Inflammatory macrophage treated with lipopolysaccharide for 1 hour (primary cell): ENCODE results near the gene JCAD.
"Not testable (repeated sequence)": the region's sequence is repeated elsewhere in the genome, so short reads cannot be mapped to it uniquely, and the experiment has no call there.

Experiments
- DNase-seq, 2 donors: peaks; one replicate each; pipeline ENCODE4 v3.0.0-alpha.2; 2020 to 2022

The JCAD gene

DNA sequence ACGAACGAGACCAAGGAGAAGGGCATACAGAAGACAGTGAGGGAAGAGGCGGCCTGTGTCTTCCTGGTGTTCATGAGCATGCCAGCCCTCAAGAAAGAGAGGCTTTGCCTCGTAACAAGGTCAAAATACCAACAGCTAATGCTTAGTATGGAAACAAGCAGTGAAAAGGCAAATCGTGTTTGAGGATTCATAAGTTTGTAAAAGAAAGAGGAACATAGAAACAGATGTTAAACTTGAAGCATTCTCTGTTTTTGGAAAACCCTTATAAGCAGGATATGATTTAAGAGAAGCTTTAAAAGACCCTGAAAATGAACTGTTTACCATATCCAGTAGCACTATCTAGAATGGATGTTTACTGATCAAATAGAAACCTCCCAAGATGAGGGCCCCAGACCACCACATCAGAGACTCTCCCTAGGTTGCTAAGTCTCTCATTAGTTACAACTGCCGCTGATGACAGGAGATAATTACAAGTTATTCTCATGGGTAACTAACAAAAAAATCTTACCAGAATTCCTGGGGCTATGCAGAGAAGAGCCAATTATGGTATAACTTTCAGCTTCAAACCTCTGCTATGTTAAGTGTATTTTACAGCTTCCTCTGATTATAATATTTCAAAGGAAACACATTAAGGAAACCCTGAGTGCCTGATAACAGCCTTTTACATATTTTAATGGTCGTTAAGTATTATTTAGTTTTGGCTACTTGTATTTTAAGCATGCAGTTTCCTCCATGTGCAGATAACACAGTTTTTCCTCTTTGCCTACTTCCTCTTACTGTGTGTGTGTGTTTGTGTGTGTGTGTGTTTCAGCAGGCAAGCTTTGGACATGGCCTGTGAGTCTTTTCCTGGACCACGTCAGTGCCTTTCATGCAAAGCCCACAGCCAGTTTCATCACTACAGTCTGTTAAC is 17.9 kb downstream of the JCAD start:
- DNase-seq, result no peak

DNA sequence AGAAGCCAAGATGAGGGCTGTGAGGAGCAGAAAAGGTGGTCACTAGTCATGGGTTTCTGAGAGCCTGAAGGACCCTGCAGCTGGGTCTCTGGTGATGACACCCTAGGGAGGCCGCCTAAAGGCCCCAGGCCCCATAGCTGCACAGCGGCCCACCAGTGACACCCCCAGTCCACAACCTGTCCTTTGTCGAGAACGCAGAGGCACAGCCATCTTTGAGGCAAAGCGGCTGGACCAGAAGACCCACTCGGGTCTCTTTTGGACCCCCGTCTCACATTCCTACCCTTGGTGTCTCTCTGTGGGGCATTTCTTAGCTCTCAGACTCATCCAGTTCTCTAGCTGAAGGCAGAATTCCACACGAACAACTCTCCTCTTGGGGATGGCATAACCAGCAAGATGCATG is 18.8 kb downstream of the JCAD start:
- no peak for DNase-seq

DNA sequence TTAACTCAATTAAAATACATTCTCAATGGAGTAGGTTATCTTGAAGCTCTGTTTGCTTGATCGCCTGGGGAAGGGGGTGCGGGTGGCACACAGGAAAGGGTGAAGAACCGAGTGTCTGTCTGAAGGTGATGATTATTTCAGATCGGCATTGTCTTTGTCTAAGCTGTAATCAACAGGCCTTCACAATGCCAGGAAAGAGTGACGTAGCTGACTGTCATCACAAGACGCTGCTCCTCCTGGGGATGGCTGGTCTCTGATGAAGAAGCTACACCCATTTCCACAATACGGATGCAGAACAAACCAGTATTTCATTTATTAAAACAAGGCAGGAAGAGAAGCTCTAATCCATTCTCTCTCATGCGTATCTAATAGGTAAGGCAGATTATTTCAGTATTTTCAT is 19.4 kb downstream of the JCAD start:
- DNase-seq, result no peak

DNA sequence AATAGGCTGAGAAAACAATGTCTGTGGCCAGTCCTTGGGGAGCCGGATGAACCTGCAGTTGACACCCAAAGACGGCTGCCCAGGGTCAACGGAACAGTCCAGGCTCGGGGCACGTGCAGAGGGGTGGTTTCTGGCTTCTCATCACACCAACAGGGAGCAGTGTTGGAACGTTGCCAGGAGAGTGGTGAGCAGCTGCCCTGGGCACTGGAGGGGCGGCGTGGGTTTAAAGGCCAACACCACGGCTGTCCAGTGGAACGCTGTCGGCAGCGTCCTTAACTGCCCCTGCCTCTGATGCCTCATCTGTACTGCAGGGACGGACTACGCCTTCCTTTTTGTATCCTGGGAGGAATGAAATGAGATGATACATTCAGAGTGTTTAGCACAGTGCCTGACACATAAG is 19.8 kb downstream of the JCAD start:
- DNase-seq, result no peak

DNA sequence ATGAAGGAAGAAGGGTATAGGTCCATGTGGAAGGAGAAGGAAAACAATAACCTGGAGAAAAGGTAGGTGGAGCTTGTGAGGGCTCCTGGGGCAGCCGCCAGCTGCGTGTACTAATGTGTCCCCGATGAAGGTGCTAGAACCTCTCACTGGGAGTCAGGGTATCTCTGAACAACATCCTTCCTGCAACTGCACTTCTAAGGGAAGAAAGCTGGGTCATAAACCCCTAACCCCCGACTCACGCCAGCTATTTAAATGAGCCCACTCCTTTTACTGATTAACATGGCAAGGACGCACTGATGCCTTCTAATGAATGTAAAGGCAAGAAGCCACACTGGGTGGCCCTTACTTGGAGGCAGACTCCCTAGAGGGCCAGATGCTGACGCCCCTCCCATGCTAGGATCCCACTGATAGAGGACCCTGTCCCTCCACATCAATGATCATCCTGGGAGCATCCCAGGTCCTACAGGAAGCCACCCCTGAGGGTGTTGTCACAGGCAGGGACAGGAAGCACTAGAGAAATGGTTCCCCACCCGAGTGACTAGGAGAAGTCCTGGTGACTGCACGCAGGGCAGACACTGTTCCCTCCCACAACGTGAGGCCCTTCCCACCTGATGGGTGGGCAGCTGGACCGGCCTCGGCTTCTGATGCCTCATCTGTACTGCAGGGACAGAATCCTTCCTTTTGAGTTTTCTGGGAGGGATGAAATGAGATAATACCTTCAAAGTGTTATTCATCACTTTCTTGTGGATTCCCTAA is 20.4 kb downstream of the JCAD start:
- no peak for DNase-seq

DNA sequence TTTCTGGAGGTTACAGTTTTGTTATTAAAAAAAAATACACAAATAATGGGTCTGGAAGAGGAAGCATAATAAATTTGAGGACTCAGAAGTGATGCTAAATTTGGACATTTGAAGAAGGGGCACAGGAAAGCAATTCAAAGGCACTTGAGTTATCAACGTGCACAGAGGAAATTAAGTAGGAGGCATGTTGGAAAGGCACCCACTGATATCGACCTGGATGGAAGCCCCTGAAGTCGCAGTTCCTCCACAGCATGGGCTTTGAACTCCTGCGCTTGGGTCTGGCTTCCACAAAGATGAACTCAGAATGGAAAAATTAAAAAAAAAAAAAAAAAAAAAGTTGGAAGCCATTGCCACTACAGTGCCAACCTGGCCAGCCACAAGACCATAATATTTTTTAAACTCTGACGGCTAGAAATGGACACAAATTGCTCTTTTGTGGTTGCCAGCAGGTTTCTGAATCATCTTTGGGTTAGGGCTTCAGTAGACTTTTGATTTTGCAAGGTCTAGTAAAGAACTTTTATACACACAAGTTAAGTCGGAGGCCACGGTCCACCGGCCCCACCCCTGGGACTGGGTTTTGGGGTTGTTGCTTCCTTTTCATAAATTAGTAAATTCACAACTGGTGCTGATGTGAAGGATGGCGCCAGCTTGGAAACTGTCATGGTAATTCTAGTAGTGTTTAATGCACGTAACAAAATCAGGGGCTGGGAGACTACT is 21.6 kb downstream of the JCAD start:
- no peak for DNase-seq

DNA sequence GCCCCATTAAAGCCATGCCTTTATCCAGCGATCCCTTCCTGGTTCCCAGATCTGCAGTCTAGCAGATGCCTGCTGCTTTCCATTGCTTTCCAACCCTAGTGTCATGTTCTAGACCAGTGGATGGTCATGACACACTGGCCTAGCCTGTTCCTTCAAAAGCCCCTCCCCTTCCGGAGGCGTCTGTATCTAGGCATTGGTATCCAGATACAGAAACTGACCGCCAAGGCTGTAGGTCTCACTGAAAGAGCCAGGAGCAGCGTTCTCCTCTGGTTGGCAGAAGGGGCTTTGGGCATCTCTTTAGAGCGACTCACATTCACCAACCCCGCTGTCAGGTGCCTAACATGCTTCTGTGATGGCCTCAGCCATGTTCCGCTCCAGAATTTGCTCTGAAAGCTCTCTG is 22.6 kb downstream of the JCAD start:
- no peak for DNase-seq

DNA sequence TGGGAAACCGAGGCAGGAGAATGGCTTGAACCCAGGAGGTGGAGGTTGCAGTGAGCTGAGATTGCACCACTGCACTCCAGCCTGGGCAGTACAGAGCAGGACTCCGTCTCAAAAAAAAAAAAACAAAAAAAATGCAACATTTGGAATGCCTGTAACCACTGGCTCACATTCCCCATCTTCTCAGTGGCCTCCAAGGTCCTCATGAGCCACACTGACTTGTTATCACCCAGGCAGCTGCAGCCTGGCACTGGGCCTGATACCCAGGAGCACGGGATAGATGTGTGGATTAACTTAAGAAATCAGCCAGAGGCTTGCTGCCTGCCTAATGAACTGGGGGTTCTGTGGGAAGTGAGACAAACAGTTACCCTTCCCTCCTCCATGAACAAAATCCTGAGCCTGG is 23.0 kb downstream of the JCAD start:
- DNase-seq, result no peak

DNA sequence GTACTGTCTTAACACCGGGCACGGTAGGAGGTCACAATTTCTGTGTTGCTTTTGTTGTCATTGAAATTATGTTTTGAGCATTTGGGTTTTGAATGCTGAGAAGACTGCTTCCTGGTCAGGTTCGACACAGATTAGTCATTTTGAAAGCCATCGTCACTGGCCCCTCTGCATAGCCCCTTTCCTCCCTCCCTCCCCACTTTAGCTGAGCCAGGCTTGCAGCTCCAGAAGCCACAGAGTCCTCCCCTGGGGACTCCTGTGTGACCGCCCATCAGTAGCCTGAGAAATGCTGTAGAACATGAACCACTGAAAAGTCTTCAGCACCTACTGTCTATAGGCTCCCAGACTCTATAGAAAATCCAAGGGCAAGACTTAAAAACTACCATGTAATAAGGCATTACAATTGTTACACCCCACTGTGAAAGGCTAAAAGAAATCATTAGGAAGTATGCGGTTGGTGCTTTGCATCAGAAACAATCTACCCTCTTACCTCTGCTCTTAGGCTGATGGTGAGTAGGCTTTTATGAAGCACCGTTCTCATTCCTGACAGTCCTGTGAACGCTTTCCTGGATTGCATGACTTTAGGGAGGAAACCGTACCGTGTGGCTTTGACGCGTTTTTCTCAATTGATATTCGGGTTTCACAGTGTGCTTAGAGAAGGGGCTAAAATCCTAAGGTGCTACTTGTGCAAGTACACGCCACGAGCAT is 24.8 kb downstream of the JCAD start:
- no peak for DNase-seq

DNA sequence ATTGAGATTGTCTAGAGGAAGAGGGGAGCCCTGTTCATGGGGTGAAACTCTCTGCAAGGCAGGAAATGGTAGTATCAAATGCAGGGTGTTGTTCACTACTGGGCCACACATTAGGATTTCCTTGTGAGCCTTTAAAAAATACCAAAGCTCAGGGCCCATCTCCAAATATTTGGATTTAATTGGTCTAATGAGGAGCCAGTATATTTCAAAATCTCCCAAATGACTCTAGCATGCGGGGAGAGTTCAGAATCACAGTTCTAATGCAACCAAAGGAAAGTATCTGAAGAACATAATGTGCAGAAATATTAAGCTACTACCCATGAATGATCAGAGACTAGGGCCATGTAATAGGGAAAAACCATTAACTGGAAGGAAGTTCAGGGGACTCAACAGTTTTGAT is 27.3 kb downstream of the JCAD start:
- no peak for DNase-seq

DNA sequence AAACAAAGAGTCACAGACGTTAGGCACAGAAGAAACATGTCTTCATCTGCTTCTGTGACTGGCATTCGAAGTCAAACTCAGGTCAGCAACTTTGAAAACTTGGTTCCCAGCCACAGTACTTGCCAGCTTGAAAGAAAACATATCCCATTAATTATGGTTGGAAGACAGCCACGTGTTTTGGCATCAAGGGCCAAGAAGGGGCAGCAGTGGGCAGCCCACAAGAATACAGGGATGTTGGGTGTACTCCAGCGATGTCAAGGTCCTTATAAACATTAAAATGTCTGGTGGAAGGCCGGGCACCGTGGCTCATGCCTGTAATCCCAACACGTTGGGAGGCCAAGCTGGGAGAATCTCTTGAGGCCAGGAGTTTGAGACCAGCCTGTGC is 29.5 kb downstream of the JCAD start:
- no peak for DNase-seq

DNA sequence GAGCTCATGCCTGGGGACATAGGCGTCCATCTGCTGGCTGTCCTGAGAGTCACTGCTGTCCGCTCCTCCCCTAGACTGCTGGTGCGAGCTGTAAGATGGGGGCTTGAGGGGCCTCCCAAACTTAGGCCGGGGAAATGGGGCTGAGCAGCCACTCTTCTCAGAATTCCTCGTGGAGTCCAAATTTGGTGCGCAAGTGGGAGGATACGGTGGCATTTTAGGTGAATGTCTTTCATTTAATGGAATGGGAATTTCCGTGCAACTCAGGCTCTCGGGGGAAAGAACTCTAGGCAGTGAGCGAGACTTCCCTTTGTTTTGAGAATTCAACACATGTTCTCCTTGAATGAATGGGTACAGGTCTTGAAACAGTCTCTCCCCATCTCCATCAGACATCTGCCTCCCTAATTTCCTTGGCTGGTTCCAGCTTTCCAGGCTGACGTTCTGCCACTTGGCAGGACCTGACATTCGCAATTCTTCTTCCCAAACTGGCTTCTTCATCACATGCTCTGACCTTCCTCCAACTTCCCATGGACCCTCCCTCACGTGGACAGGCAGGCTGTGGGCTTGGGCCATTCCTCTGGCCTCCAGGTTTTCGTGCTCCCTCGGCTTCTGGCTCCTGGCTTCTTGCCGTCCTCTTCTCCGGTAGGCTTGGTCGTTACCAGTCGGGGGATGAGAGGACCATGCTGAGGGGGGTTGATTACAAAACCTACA is 30.1 kb downstream of the JCAD start:
- no peak for DNase-seq

DNA sequence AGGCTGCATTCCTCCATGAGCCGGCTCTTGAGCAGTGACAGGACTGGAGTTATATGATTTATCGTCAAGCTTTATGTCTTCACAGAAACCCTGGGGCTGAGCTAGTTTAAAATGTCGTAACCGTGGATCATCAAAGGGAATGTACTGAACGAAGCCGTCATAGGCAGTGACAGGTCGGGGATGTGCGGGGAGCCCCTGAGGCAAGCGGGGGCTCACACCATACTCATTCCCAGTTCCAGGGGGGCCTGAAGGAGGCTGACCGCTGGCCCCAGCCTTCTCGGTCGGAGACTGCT is 30.7 kb downstream of the JCAD start:
- DNase-seq, result no peak

DNA sequence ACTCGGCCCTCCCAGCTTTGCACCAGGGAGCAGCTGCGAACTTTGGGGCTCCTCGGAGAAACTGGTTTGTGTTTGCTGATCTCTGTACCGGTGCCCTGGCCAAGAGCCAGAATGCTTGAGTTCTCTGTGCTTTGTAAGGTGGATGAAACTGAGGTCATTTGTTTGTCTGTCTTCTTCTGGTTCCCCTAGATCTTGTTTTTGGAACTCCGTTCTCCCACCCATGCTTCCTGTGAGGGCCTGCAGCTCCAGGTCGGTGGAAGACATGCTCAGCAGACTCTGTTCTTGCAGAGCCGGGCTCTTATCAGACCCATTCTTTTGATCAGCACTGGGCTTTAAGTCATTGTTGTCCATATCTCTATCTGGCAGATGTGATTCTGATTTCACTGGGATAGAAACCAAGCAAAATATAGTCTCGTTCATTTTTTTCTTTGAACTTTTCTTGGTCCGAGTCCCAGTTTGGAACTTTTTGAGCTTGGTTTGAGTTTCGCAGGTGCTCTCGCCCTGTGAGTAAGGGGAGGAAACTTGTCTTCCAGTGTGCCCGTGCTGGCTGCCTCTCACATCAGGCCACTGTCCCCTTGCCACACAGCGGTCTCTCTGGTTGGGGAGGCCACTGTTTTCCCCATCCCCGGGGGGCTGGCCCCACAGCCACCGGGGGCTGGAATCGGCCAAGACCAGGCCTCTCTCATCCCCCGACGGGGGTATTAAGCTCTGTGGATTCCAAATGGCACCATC is 31.2 kb downstream of the JCAD start:
- no peak for DNase-seq

DNA sequence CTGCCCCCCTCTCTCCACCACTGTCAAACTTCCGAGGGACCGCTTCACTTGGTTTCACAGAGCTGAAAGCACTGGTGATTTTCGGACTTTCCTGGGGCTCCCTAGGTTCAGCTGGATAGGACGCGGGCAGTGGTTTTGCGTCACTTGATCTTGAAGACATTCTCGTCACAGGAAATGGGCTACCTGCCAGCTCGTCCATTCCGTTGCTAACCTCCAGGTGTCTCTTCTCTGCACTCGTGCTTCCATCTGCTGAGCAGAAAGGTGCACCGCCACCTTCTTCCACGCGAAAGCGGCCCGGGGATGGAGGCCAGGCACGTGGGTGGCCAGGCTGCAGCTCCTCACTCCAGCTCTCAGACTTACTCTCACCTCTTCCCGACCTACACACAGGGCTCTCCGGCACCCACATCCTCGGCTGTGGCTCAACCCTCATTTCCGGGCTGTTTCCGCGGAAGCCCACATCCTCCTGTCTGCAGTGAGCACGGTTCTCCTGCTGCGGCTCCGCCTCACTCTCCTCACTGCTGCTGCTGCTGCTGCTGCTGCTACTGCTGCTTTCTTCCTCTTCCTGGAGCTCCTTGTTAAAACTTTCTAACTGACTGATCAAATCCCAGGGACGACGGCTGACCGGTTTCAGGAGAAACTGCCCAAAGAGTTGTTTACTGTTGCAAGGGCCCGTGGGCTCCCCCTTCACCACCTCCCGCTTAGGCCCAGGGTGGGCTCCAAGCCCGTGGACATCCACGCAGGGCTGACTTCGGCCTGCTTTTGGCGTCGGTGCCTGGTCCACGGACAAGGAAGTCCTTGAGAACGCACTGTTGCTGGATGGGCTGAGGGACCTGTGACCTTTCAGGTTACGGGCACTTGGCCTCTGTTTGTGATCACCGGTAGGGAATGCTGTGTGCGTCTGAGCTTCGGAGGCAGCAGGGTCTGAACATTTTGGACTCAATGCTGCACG is 32.1 kb downstream of the JCAD start:
- DNase-seq, result peak; percentile 4 to 23

DNA sequence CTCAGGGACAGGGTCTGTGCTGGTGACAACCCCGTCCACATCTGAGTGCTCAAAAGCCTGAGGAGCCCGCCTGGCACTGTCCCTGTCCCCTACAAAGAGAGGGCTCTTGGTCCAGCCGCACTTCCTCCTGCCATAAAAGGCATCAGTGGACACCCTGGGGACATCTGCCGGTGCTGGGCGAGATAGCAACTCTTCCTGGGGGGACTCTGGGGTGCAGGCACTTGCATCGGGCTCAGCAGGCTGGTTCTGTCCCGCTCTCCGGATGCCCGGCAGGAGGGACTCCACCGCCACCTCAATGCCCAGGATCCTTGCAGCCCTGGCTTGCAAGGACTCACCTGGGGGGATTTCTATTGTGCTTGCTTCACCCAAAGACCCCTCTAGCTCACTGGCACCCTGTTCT is 32.8 kb downstream of the JCAD start:
- DNase-seq, result no peak

DNA sequence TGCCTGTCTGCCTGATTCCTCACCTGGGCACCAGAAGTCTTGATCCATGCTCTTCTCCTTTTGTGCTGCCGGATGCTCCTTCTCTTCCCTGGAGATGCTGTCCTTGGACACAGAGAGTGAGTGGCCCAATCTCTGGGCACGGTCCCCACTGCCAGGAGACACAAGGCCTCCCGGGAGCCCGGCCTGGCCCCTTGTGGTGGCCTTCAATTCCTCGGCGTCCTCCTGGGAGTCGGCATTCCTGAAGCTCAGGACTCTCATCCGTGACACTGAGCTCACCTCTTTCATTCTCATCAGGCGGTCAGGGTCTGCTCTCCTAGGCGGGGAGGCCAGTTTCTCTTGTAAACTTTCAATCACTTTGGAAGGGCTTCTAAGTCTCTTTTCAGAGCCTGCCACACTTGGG is 33.3 kb downstream of the JCAD start:
- DNase-seq, result no peak

DNA sequence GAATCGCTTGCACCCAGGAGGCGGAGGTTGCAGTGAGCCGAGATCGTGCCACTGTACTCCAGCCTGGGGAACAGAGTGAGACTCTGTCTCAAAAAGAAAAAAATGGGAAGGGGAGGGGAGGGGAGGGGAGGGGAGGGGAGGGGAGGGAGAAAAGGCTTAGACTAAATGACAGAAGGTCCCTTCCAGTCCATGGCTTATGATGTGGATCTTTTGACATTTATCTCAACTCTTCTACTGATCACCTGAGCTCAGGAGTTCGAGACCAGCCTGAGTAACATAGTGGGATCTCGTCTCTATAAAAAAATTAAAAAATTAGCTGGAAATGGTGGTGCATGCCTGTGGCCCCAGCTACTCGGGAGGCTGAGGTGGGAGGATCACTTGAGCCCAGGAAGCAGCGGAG is 34.0 kb downstream of the JCAD start:
- DNase-seq, result not testable (repeated sequence)

DNA sequence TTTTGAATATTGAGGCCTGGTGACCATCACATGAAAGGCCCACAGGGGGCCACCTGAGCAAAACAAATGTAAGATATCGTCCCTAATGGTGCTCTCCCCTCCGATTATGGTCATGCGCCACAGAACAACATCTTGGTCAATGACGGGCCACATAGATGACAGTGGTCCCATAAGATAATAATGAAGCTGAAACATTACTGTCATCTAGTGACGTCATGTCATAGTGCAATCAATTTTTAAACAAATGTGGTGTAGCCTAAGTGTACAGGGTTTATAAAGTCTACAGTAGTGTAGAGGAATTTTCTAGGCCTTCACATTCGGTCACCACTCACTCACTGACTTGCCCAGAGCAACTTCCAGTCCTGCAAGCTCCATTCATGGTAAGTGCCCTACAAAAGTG is 36.8 kb downstream of the JCAD start:
- DNase-seq, result no peak

DNA sequence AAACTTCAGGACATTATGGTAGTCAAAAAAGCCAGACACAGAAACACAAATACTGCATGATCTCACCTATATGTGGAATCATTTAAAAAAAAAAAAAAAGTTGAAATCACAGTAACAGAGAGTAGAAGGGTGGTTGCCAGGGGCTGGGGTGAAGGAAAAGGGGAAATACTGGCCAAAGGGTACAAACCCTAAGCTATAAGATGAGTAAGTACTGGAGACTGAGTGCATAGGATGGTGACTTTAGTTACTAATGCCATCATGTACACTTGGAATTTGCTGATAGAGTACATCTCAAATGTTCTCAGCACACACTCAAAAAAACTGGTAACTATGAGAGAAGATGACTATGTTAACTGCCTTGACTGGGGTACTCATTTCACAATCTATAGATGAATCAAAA is 39.9 kb downstream of the JCAD start:
- DNase-seq, result no peak

DNA sequence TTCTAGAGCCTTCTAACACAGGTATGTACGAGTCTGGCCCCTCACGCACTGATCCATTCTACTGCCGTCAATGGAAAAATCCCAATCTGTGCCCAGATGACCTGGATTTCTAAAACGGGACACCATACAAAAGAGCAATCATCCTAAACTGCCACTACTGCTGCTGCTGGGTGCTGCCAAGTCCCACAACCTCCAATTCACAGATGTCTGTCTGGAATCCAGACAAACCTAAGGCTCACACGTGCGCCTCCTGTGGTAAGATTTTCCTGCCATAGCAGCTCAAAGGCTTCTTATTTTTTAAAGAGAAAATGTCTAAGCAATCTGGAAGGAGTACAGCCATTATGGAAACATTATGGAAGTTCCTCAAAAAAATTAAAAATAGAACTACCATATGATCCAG is 40.9 kb downstream of the JCAD start:
- DNase-seq, result no peak
